ENCODE measurements around the gene SEC63. TPM values are rescaled to one million over a fixed set of nuclear protein-coding genes. Genes with fewer than 3 reads are reported as not detected.
"Not testable (repeated sequence)": the region's sequence is repeated elsewhere in the genome, so short reads cannot be mapped to it uniquely, and the experiment has no call there.

The SEC63 gene
- total RNA-seq, 1 experiment from 2014 or later = 101 TPM

- BruUV-seq (replicated peaks) = TSS peak; percentile 52
- Histone ChIP-seq H3K27ac (peak overlapping the region; percentile 77), H3K79me2 (ENCODE audit: low read depth) (peaks cover 62% of the 10 kb centered on the region), H4K20me1 (ENCODE audit: insufficient read depth) (peaks cover 14% of the 10 kb centered on the region; the same call in 1 of the 2 replicates), H3K4me2 (peak overlapping the region; percentile 90), H3F3A (ENCODE audit: insufficient read depth, low read depth) (peaks cover 20% of the 10 kb centered on the region; the same call in 1 of the 2 replicates), H3K36me3 (ENCODE audit: low read depth) (peaks cover 12% of the 10 kb centered on the region), H3K4me3 (peak overlapping the region; percentile 97), H3K27me3 (ENCODE audit: insufficient read depth, low read depth) (no peaks in the 10 kb centered on the region), H3K9me2 (ENCODE audit: insufficient read depth) (no peaks in the 10 kb centered on the region), H3K9me3 (ENCODE audit: insufficient read depth, low read depth) (no peaks in the 10 kb centered on the region), H2AFZ (peak overlapping the region; percentile 83), H3K4me1 (replicated peaks; ENCODE audit: insufficient read depth) (peaks cover 40% of the 10 kb centered on the region)
- ChIA-PET POLR2A (ENCODE audit: unreplicated experiment) (interaction anchor here (0.7 to 0.8 kb wide), 2 partner anchors 498 to 843 kb away, joined by 3 to 4 read pairs; partner anchors contain the start of gene PDSS2), CTCF (interaction anchor here (0.8 kb wide), 1 partner anchor 109 kb away, joined by 4 read pairs; no protein-coding TSS in a partner anchor)
- DNase-seq = peak in 1 of 2 experiments; percentile 47
- intact Hi-C loops (cut with micrococcal nuclease; ENCODE audit: unreplicated experiment) = no loop called here
- TF ChIP-seq EZH2 (IDR thresholded peaks at IDR 0.05; ENCODE audit: low read depth) = no peak
- TF ChIP-seq CTCF (conservative IDR thresholded peaks at IDR 0.05) = no peak
Measured at GRCh38 chr6:107957308-107957908, 600 bp downstream of the SEC63 start.

- no TSS peak for BruUV-seq (replicated peaks)
- Histone ChIP-seq H3K79me2 (ENCODE audit: low read depth) (peaks cover 68% of the 10 kb centered on the region), H2AFZ (peak overlapping the region; percentile 83), H3K4me3 (peak overlapping the region; percentile 97), H3K4me1 (replicated peaks; ENCODE audit: insufficient read depth) (peaks cover 45% of the 10 kb centered on the region), H3K9me2 (ENCODE audit: insufficient read depth) (no peaks in the 10 kb centered on the region), H3K36me3 (ENCODE audit: low read depth) (peaks cover 15% of the 10 kb centered on the region), H4K20me1 (ENCODE audit: insufficient read depth) (peaks cover 21% of the 10 kb centered on the region), H3K4me2 (peak overlapping the region; percentile 90), H3F3A (ENCODE audit: insufficient read depth, low read depth) (peaks cover 20% of the 10 kb centered on the region; the same call in 1 of the 2 replicates), H3K27ac (peak overlapping the region; percentile 77), H3K9me3 (ENCODE audit: insufficient read depth, low read depth) (no peaks in the 10 kb centered on the region), H3K27me3 (ENCODE audit: insufficient read depth, low read depth) (no peaks in the 10 kb centered on the region)
- no peak for DNase-seq
- CTCF ChIA-PET = interaction anchor here (0.8 kb wide), 1 partner anchor 109 kb away, joined by 4 read pairs; no protein-coding TSS in a partner anchor
- POLR2A ChIA-PET (ENCODE audit: unreplicated experiment) = no interaction called here
- intact Hi-C loops (cut with micrococcal nuclease; ENCODE audit: unreplicated experiment) = no loop called here
- TF ChIP-seq EZH2 (IDR thresholded peaks at IDR 0.05; ENCODE audit: low read depth) (no peak), CTCF (conservative IDR thresholded peaks at IDR 0.05) (no peak)
Measured at GRCh38 chr6:107956586-107957307, 1.3 kb downstream of the SEC63 start.

GRCh38 chr6:107956181-107956580, 1.8 kb downstream of the SEC63 start:
- CTCF ChIA-PET = no interaction called here
- peaks cover 45% of the 10 kb centered on the region for H3K4me1 ChIP-seq (replicated peaks; ENCODE audit: insufficient read depth)
- peak overlapping the region; percentile 83; the same call in 1 of the 2 replicates for H2AFZ ChIP-seq
- H3K36me3 ChIP-seq (ENCODE audit: low read depth) = peaks cover 15% of the 10 kb centered on the region
- no peaks in the 10 kb centered on the region for H3K9me2 ChIP-seq (ENCODE audit: insufficient read depth)
- peaks cover 27% of the 10 kb centered on the region for H4K20me1 ChIP-seq (ENCODE audit: insufficient read depth)
- peaks cover 20% of the 10 kb centered on the region; the same call in 1 of the 2 replicates for H3F3A ChIP-seq (ENCODE audit: insufficient read depth, low read depth)
- POLR2A ChIA-PET (ENCODE audit: unreplicated experiment) = no interaction called here
- peak overlapping the region; percentile 77 for H3K27ac ChIP-seq
- intact Hi-C loops (cut with micrococcal nuclease; ENCODE audit: unreplicated experiment) = no loop called here
- peak overlapping the region; percentile 90 for H3K4me2 ChIP-seq
- BruUV-seq (replicated peaks) = no TSS peak
- H3K9me3 ChIP-seq (ENCODE audit: insufficient read depth, low read depth) = no peaks in the 10 kb centered on the region
- H3K27me3 ChIP-seq (ENCODE audit: insufficient read depth, low read depth) = no peaks in the 10 kb centered on the region
- DNase-seq = no peak
- H3K79me2 ChIP-seq (ENCODE audit: low read depth) = peaks cover 74% of the 10 kb centered on the region
- TF ChIP-seq EZH2 (IDR thresholded peaks at IDR 0.05; ENCODE audit: low read depth) = no peak
- H3K4me3 ChIP-seq = peak overlapping the region; percentile 97

- Histone ChIP-seq H4K20me1 (ENCODE audit: insufficient read depth) (peaks cover 47% of the 10 kb centered on the region), H3K36me3 (ENCODE audit: low read depth) (peaks cover 22% of the 10 kb centered on the region), H3K4me1 (replicated peaks; ENCODE audit: insufficient read depth) (peaks cover 33% of the 10 kb centered on the region), H3F3A (ENCODE audit: insufficient read depth, low read depth) (peaks cover 18% of the 10 kb centered on the region; the same call in 1 of the 2 replicates), H3K79me2 (ENCODE audit: low read depth) (peaks cover 90% of the 10 kb centered on the region)
- H3K27me3 ChIP-seq (ENCODE audit: insufficient read depth, low read depth); H3K4me2 ChIP-seq; BruUV-seq (replicated peaks); intact Hi-C loops (cut with micrococcal nuclease; ENCODE audit: unreplicated experiment); DNase-seq; H3K9me3 ChIP-seq (ENCODE audit: insufficient read depth, low read depth); CTCF ChIA-PET; H3K4me3 ChIP-seq; H3K9me2 ChIP-seq (ENCODE audit: insufficient read depth); H3K27ac ChIP-seq; POLR2A ChIA-PET (ENCODE audit: unreplicated experiment); H2AFZ ChIP-seq: not testable (repeated sequence)
Measured at GRCh38 chr6:107953858-107954414, 4.1 kb downstream of the SEC63 start.

Data from PC-9 (cell line).